Activated B cell treated with CpG ODN at 0.5 μM for 24 hours (primary cell): ENCODE measurements around the gene TMEM222. TPM values are rescaled to one million over a fixed set of nuclear protein-coding genes. Genes with fewer than 3 reads are reported as not detected.

ENCODE experiments used
- ATAC-seq: fragments of 200-7000 bp; cut with Tn5 transposase; one replicate; pipeline ENCODE4 v1.10.0; 2021; ENCODE audit warnings: low read depth, mild to moderate bottlenecking, moderate library complexity
- CTCF ChIA-PET: fragments of 350-600 bp; sonication (Branson Sonifier 250); formaldehyde crosslinking; loops from one replicate; lab custom pipeline; 2021; ENCODE audit warnings: antibody characterized with exemption; lab: Charles Lee
- POLR2A ChIA-PET: fragments of 350-600 bp; sonication (Branson Sonifier 250); formaldehyde crosslinking; loops from one replicate; lab custom pipeline; 2021; ENCODE audit warnings: antibody characterized with exemption; lab: Charles Lee
- DNase-seq: peaks from one replicate; pipeline ENCODE4 v3.0.0; 2022
- H3K27ac Mint-ChIP-seq: one replicate; pipeline ENCODE4 v1.8.0; 2020; ENCODE audit warnings: mixed read lengths
- H3K27me3 Mint-ChIP-seq: one replicate; pipeline ENCODE4 v1.8.0; 2021; ENCODE audit warnings: mixed read lengths
- H3K36me3 Mint-ChIP-seq: one replicate; pipeline ENCODE4 v1.8.0; 2021; ENCODE audit warnings: low read depth, mixed read lengths
- H3K4me1 Mint-ChIP-seq: one replicate; pipeline ENCODE4 v1.8.0; 2021; ENCODE audit warnings: mixed read lengths
- H3K4me3 Mint-ChIP-seq: one replicate; pipeline ENCODE4 v1.8.0; 2020; ENCODE audit warnings: mild to moderate bottlenecking, mixed read lengths
- H3K9me3 Mint-ChIP-seq: one replicate; pipeline ENCODE4 v1.8.0; 2020; ENCODE audit warnings: mixed read lengths
- intact Hi-C: fragments of 100-400 bp; cut with micrococcal nuclease; formaldehyde crosslinking; loops from one replicate; pipeline ENCODE4 v1.15.1; 2024
- total RNA-seq: library from RNA; stranded (reverse); gene quantifications from 2 replicates; pipeline ENCODE4 v1.2.3, GENCODE V29; 2022
- TF ChIP-seq, protein P1 (sequence below): fragments of 200-600 bp; IDR thresholded peaks from one replicate; pipeline ENCODE4 v1.8.0; 2022; ENCODE audit warnings: antibody characterized with exemption, mild to moderate bottlenecking

TMEM222 gene
- total RNA-seq, 1 donor from 2014 or later = 43.0 TPM

DNA sequence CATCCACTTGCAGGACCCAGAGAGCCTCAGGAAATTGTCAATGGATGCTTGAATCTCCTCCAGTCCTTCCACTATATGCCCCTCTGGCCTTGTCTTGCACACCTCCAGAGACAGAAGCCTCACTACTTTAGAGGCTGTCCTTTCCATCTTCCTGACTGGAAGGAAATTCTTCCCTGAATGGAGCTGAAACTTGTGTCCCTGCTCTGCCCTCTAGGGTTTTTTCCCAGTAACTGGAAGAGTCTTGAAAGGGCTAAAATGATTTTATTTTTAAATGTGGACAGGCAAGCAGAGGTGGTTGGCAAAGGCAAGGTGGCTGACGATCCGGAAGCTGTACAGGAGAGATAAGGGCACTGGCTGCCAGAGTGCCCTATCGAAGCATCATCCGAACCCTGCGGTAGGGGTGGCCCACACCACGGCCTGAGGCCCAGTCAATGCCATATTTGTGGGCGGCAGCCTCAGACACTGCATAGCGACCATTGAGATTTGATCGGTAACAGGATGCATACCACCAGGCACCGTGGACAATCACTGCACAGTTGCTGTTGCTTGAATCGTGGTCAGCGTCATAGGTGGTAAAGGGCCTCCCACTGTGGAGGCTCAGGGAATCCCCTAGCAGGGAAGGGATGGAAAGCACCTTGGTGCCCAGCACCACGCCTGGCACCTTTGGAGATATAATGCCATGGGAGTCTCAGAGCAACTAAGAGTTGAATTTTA lies 47.1 kb downstream of the TMEM222 start:
- POLR2A ChIA-PET = interaction anchor here (0.7 kb wide), 1 partner anchor 23 kb away, joined by 6 read pairs; no protein-coding TSS in a partner anchor

GRCh38 chr1:27372022-27372807 lies 50.3 kb downstream of the TMEM222 start:
- ATAC-seq (peak; percentile 63), DNase-seq (no peak)
- no peaks in the 10 kb centered on the region for H3K36me3 Mint-ChIP-seq
- TF ChIP-seq, protein P1, sequence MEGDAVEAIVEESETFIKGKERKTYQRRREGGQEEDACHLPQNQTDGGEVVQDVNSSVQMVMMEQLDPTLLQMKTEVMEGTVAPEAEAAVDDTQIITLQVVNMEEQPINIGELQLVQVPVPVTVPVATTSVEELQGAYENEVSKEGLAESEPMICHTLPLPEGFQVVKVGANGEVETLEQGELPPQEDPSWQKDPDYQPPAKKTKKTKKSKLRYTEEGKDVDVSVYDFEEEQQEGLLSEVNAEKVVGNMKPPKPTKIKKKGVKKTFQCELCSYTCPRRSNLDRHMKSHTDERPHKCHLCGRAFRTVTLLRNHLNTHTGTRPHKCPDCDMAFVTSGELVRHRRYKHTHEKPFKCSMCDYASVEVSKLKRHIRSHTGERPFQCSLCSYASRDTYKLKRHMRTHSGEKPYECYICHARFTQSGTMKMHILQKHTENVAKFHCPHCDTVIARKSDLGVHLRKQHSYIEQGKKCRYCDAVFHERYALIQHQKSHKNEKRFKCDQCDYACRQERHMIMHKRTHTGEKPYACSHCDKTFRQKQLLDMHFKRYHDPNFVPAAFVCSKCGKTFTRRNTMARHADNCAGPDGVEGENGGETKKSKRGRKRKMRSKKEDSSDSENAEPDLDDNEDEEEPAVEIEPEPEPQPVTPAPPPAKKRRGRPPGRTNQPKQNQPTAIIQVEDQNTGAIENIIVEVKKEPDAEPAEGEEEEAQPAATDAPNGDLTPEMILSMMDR = no peak
- no peak overlapping the region for H3K4me3 Mint-ChIP-seq
- POLR2A ChIA-PET = interaction anchor here (0.7 kb wide), 1 partner anchor 18 kb away, joined by 6 read pairs; no protein-coding TSS in a partner anchor
- peak overlapping the region; percentile 8 for H3K27ac Mint-ChIP-seq
- intact Hi-C loops = loop anchor here (2.0 kb wide), 1 partner anchor 15 kb away; no protein-coding TSS in a partner anchor
- CTCF ChIA-PET = interaction anchor here (2.1 kb wide), 1 partner anchor 15 kb away, joined by 6 read pairs; no protein-coding TSS in a partner anchor
- no peaks in the 10 kb centered on the region for H3K27me3 Mint-ChIP-seq
- H3K4me1 Mint-ChIP-seq = peaks cover 46% of the 10 kb centered on the region
- H3K9me3 Mint-ChIP-seq = no peaks in the 10 kb centered on the region

More for the DNA sequence above, 47.1 kb downstream of the TMEM222 start:
- Mint-ChIP-seq H3K36me3 (no peaks in the 10 kb centered on the region), H3K27me3 (no peaks in the 10 kb centered on the region), H3K4me1 (peaks cover 70% of the 10 kb centered on the region), H3K4me3 (peak overlapping the region; percentile 32), H3K9me3 (no peaks in the 10 kb centered on the region), H3K27ac (peak overlapping the region; percentile 81)
- CTCF ChIA-PET = interaction anchor here (0.7 to 2.2 kb wide), 3 partner anchors 12 to 200 kb away, joined by 3 to 11 read pairs (median 3); no protein-coding TSS in a partner anchor
- intact Hi-C loops = loop anchor here (1.0 to 10.0 kb wide), 2 partner anchors 9 to 1084 kb away; partner anchors contain the start of gene SH3BGRL3
- TF ChIP-seq, protein P1 = no peak
- ATAC-seq (no peak), DNase-seq (no peak)

DNA sequence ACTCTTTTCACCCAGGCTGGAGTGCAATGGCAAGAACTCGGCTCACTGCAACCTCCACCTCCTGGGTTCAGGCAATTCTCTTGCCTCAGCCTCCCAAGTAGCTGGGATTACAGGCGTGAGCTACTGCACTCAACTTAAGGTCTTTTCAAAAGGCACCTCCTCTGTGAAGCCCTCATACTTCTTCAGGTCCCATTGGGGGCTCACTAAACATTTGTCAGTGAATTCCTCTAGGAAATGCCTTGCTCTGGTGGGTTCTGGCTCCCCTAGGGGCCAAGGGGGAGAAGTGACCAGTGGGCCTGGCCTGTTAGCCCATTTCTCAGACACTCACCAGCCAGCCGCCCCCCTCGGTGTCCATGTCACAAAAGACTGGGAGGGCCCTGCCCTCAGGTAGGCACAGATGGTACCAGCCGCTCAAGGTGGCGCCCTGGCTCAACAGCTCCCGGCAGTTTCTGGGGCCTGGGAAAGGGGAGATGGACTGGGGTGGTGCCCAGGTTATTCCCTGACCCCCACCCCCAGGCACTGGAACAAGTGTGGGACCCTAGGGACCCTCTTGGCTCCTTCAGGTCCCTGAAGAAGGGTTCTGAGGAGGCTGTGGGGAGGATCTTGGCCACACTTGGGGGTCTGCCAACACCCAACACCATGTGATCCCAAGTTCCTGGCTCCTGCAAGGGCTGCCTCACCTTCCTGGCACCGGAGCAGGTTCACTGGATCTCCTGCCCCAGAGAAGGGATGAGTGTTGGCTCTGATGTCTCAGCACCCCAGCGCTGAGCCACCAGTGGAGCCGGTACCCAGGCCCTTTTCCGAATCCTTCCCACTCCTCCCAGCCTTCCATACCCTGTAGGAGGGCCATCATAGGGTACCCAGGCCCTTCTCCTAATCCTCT lies 51.1 kb downstream of the TMEM222 start:
- ATAC-seq = no peak
- peaks cover 40% of the 10 kb centered on the region for H3K4me1 Mint-ChIP-seq

DNA sequence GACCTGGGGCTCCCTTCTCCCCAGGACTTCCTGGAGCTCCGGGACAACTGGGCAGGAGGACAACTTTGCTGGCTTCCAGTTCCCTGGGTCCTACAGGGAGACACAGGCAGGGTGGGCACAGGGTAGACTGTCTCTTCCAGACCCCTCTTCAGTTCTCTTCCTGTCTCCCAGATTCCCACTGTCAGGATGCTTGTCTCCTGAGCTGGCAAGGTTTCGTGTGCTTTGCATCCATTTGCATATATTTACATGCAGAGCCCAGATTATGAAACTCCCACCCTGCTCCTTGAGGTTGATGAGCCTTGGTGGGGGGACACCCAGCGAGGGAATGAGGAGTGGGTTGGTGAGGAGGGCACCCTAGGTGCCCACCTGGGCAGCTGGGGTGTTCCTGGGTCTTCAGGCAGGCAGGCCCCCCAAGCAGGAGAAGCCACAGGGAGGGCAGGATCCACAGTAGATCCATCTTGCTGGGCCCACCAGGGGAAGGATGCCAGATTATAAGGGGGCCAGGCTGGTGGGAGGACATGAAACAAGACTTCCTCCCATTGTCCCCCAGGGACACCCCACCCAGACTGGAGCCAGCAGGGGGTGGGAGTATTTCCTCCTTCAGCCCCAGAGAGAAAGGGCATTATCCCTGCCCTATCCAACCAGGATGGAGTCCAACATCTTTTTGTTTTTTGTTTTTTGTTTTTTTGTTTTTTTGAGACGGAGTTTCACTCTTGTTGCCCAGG lies 52.6 kb downstream of the TMEM222 start, which contains the start of gene FCN3:
TSS of gene FCN3 (minus strand) at position 463 of the 725 bp plus-strand sequence. CDS start at position 457, 6 bp downstream.
- Mint-ChIP-seq H3K27me3 (no peaks in the 10 kb centered on the region), H3K4me1 (peaks cover 29% of the 10 kb centered on the region), H3K36me3 (no peaks in the 10 kb centered on the region), H3K27ac (no peak within 1 kb of the TSS), H3K9me3 (no peaks in the 10 kb centered on the region), H3K4me3 (no peak within 1 kb of the TSS)
- no peak for DNase-seq
- TF ChIP-seq, protein P1 = no peak
- intact Hi-C loops = no loop called here
- no peak for ATAC-seq
- POLR2A ChIA-PET = no interaction called here
- CTCF ChIA-PET = no interaction called here

More for the DNA sequence above, 51.1 kb downstream of the TMEM222 start:
- ChIA-PET CTCF (no interaction called here), POLR2A (no interaction called here)
- Mint-ChIP-seq H3K36me3 (no peaks in the 10 kb centered on the region), H3K4me3 (no peak overlapping the region), H3K27me3 (no peaks in the 10 kb centered on the region), H3K27ac (no peak overlapping the region), H3K9me3 (no peaks in the 10 kb centered on the region)
- intact Hi-C loops = loop anchor here (2.0 kb wide), 1 partner anchor 16 kb away; no protein-coding TSS in a partner anchor
- no peak for DNase-seq
- TF ChIP-seq, protein P1 = no peak
